WTC11 (cell line): ENCODE results near the gene AFAP1L2. TPM values are rescaled to one million over a fixed set of nuclear protein-coding genes. Genes with fewer than 3 reads are reported as not detected.
A peak's percentile ranks its signal among the peaks of the same experiment; 100 is the strongest.

ENCODE experiments used
- ATAC-seq: fragments of 200-7000 bp; cut with Tn5 transposase; 2 replicates; pipeline ENCODE4 v1.10.0; 2021; ENCODE audit warnings: mild to moderate bottlenecking, moderate library complexity
- CTCF ChIA-PET: fragments of 300-600 bp; sonication (Branson Sonifier 250); formaldehyde crosslinking; loops from one replicate; lab custom pipeline; 2021; ENCODE audit warnings: antibody characterized with exemption; lab: Charles Lee
- POLR2A ChIA-PET: fragments of 350-600 bp; sonication (Branson Sonifier 250); formaldehyde crosslinking; loops from one replicate; lab custom pipeline; 2021; ENCODE audit warnings: antibody characterized with exemption; lab: Charles Lee
- DNase-seq: peaks from one replicate; pipeline ENCODE4 v3.0.0; 2021; ENCODE audit warnings: low spot score
- H3K27ac Mint-ChIP-seq: 2 replicates; pipeline ENCODE4 v1.8.0; 2021; ENCODE audit warnings: mixed read lengths
- H3K27me3 Mint-ChIP-seq: 2 replicates; pipeline ENCODE4 v1.8.0; 2021; ENCODE audit warnings: low read depth, mild to moderate bottlenecking, moderate library complexity, mixed read lengths
- H3K36me3 Mint-ChIP-seq: 2 replicates; pipeline ENCODE4 v1.8.0; 2021; ENCODE audit warnings: mixed read lengths
- H3K4me1 Mint-ChIP-seq: 2 replicates; pipeline ENCODE4 v1.8.0; 2022; ENCODE audit warnings: mixed read lengths
- H3K4me3 Mint-ChIP-seq: 2 replicates; pipeline ENCODE4 v1.8.0; 2021; ENCODE audit warnings: mild to moderate bottlenecking, moderate library complexity, mixed read lengths
- H3K9me3 Mint-ChIP-seq: 2 replicates; pipeline ENCODE4 v1.8.0; 2021; ENCODE audit warnings: mixed read lengths
- ATF3 ChIP-seq: sonication (generic); formaldehyde crosslinking; conservative IDR thresholded peaks from 2 replicates; pipeline ENCODE4 v1.8.1; 2022; ENCODE audit warnings: mild to moderate bottlenecking, missing genetic modification reagents
- ATF6 ChIP-seq: sonication (generic); formaldehyde crosslinking; IDR thresholded peaks from 2 replicates; pipeline ENCODE4 v1.8.1; 2023; ENCODE audit warnings: mild to moderate bottlenecking, missing genetic modification reagents
- E2F5 ChIP-seq: sonication (generic); formaldehyde crosslinking; IDR thresholded peaks from 2 replicates; pipeline ENCODE4 v1.8.1; 2022; ENCODE audit warnings: mild to moderate bottlenecking, moderate library complexity, missing genetic modification reagents
- ELF4 ChIP-seq: sonication (generic); formaldehyde crosslinking; IDR thresholded peaks from 2 replicates; pipeline ENCODE4 v1.8.1; 2022; ENCODE audit warnings: low read depth, mild to moderate bottlenecking, moderate library complexity, missing genetic modification reagents
- ESRRA ChIP-seq: sonication (generic); formaldehyde crosslinking; IDR thresholded peaks from 2 replicates; pipeline ENCODE4 v1.8.1; 2022; ENCODE audit warnings: mild to moderate bottlenecking, missing genetic modification reagents, borderline replicate concordance
- HMGA2 ChIP-seq: fragments of 250-450 bp; sonication (Bioruptor Pico); IDR thresholded peaks from 2 replicates; pipeline ENCODE4 v1.4.0; 2021; ENCODE audit warnings: mild to moderate bottlenecking, moderate library complexity
- JAZF1 ChIP-seq: fragments of 250-450 bp; sonication (Bioruptor Pico); IDR thresholded peaks from 2 replicates; pipeline ENCODE4 v1.9.0; 2021; ENCODE audit warnings: moderate library complexity, mild to moderate bottlenecking, inconsistent platforms
- JUN ChIP-seq: sonication (generic); formaldehyde crosslinking; IDR thresholded peaks from 2 replicates; pipeline ENCODE4 v1.8.0; 2023; ENCODE audit warnings: mild to moderate bottlenecking, missing genetic modification reagents
- KAT7 ChIP-seq: sonication (generic); formaldehyde crosslinking; IDR thresholded peaks from 2 replicates; pipeline ENCODE4 v1.8.1; 2023; ENCODE audit warnings: missing genetic modification reagents, mild to moderate bottlenecking, borderline replicate concordance
- NR3C1 ChIP-seq: sonication (generic); formaldehyde crosslinking; conservative IDR thresholded peaks from 2 replicates; pipeline ENCODE4 v1.8.1; 2023; ENCODE audit warnings: low read depth, mild to moderate bottlenecking, missing genetic modification reagents
- OVOL2 ChIP-seq: fragments of 250-450 bp; sonication (Bioruptor Pico); IDR thresholded peaks from 2 replicates; pipeline ENCODE4 v1.9.0; 2021; ENCODE audit warnings: mild to moderate bottlenecking, borderline replicate concordance
- RORB ChIP-seq: fragments of 250-450 bp; sonication (Bioruptor Pico); IDR thresholded peaks from 2 replicates; pipeline ENCODE4 v1.9.0; 2021; ENCODE audit warnings: mild to moderate bottlenecking
- SOX15 ChIP-seq: fragments of 250-450 bp; sonication (Bioruptor Pico); IDR thresholded peaks from 2 replicates; pipeline ENCODE4 v1.9.0; 2021; ENCODE audit warnings: mild to moderate bottlenecking
- STAT6 ChIP-seq: sonication (generic); formaldehyde crosslinking; conservative IDR thresholded peaks from 2 replicates; pipeline ENCODE4 v1.8.1; 2023; ENCODE audit warnings: mild to moderate bottlenecking, low read depth, missing genetic modification reagents, moderate library complexity
- TEAD1 ChIP-seq: sonication (generic); formaldehyde crosslinking; IDR thresholded peaks from 2 replicates; pipeline ENCODE4 v1.8.0; 2022; ENCODE audit warnings: mild to moderate bottlenecking, missing genetic modification reagents
- USF1 ChIP-seq: sonication (generic); formaldehyde crosslinking; IDR thresholded peaks from 2 replicates; pipeline ENCODE4 v1.8.0; 2022; ENCODE audit warnings: mild to moderate bottlenecking, missing genetic modification reagents
- ZNF138 ChIP-seq: sonication (generic); formaldehyde crosslinking; conservative IDR thresholded peaks from 2 replicates; pipeline ENCODE4 v1.8.1; 2022; ENCODE audit warnings: mild to moderate bottlenecking, moderate library complexity, missing genetic modification reagents
- ZNF317 ChIP-seq: sonication (generic); formaldehyde crosslinking; IDR thresholded peaks from 2 replicates; pipeline ENCODE4 v1.8.1; 2023; ENCODE audit warnings: low read depth, mild to moderate bottlenecking, moderate library complexity, missing genetic modification reagents, borderline replicate concordance
- ZNF423 ChIP-seq: fragments of 250-450 bp; sonication (Bioruptor Pico); IDR thresholded peaks from 2 replicates; pipeline ENCODE4 v2.1.2; 2022; ENCODE audit warnings: mild to moderate bottlenecking, moderate library complexity
- total RNA-seq: library from RNA; stranded (reverse); gene quantifications from 3 replicates; pipeline ENCODE4 v1.2.3, GENCODE V29; 2021
- TF ChIP-seq, protein P1 (sequence below): fragments of 250-450 bp; sonication (Bioruptor Pico); IDR thresholded peaks from 2 replicates; pipeline ENCODE4 v1.8.0; 2021; ENCODE audit warnings: mild to moderate bottlenecking
- TF ChIP-seq, protein P2 (sequence below): sonication (generic); formaldehyde crosslinking; IDR thresholded peaks from 2 replicates; pipeline ENCODE4 v1.8.0; 2023; ENCODE audit warnings: missing genetic modification reagents
- TF ChIP-seq, protein P3 (sequence below): sonication (generic); formaldehyde crosslinking; IDR thresholded peaks from 2 replicates; pipeline ENCODE4 v1.8.0; 2022; ENCODE audit warnings: mild to moderate bottlenecking, missing genetic modification reagents

Gene AFAP1L2
- total RNA-seq, 1 experiment from 2014 or later = 5.0 TPM

GRCh38 chr10:114402871-114403540 lies 1.3 kb downstream of the AFAP1L2 start (continued):
- TF ChIP-seq ATF6 (CRISPR knock-in tag) (no peak), JUN (no peak), ZNF138 (CRISPR knock-in tag) (no peak), JAZF1 (no peak)

DNA sequence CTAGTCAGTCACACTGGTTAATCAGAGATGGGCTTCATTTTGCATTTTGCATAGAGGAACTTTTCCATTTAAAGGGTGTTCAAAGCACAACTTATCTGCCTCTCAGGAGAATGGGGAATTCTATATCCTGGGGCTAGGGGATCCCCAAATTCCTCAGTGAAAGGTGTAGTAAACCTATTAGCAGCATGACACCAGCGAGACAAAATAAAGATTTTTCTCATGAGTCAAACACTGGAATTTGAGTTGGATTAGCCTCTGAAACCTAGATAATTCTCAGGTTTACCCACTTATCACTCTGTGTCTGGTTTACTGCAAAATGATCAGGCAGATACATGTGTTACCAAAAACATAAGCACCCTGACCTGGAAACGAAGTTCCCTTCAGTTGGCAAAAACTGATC lies 2.1 kb downstream of the AFAP1L2 start:
- Mint-ChIP-seq H3K36me3 (no peaks in the 10 kb centered on the region), H3K27ac (no peak overlapping the region), H3K27me3 (peaks cover 50% of the 10 kb centered on the region), H3K9me3 (peaks cover 5% of the 10 kb centered on the region), H3K4me3 (peak overlapping the region; percentile 88), H3K4me1 (peaks cover 21% of the 10 kb centered on the region)
- ChIA-PET POLR2A (no interaction called here), CTCF (interaction anchor here (0.8 to 4.2 kb wide), 4 partner anchors 15 to 137 kb away, joined by 3 to 106 read pairs (median 22); no protein-coding TSS in a partner anchor)
- TF ChIP-seq, protein P1, sequence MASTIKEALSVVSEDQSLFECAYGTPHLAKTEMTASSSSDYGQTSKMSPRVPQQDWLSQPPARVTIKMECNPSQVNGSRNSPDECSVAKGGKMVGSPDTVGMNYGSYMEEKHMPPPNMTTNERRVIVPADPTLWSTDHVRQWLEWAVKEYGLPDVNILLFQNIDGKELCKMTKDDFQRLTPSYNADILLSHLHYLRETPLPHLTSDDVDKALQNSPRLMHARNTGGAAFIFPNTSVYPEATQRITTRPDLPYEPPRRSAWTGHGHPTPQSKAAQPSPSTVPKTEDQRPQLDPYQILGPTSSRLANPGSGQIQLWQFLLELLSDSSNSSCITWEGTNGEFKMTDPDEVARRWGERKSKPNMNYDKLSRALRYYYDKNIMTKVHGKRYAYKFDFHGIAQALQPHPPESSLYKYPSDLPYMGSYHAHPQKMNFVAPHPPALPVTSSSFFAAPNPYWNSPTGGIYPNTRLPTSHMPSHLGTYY (CRISPR knock-in tag) = no peak
- TF ChIP-seq NR3C1 (CRISPR knock-in tag) = no peak
- TF ChIP-seq KAT7 (CRISPR knock-in tag) = no peak
- TF ChIP-seq ZNF138 (CRISPR knock-in tag) = no peak
- TF ChIP-seq HMGA2 = no peak
- TF ChIP-seq STAT6 (CRISPR knock-in tag) = no peak
- TF ChIP-seq USF1 (CRISPR knock-in tag) = no peak
- no peak for TF ChIP-seq RORB (CRISPR knock-in tag)
- no peak for TF ChIP-seq ATF3 (CRISPR knock-in tag)
- TF ChIP-seq ESRRA (CRISPR knock-in tag) = no peak
- TF ChIP-seq OVOL2 (CRISPR knock-in tag) = no peak
- no peak for TF ChIP-seq ELF4 (CRISPR knock-in tag)
- TF ChIP-seq ZNF317 = no peak
- no peak for TF ChIP-seq TEAD1 (CRISPR knock-in tag)
- no peak for TF ChIP-seq ATF6 (CRISPR knock-in tag)
- no peak for TF ChIP-seq ZNF423 (CRISPR knock-in tag)
- TF ChIP-seq E2F5 (CRISPR knock-in tag) = no peak
- no peak for TF ChIP-seq SOX15 (CRISPR knock-in tag)
- TF ChIP-seq, protein P2, sequence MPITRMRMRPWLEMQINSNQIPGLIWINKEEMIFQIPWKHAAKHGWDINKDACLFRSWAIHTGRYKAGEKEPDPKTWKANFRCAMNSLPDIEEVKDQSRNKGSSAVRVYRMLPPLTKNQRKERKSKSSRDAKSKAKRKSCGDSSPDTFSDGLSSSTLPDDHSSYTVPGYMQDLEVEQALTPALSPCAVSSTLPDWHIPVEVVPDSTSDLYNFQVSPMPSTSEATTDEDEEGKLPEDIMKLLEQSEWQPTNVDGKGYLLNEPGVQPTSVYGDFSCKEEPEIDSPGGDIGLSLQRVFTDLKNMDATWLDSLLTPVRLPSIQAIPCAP (CRISPR knock-in tag) = no peak
- TF ChIP-seq, protein P3, sequence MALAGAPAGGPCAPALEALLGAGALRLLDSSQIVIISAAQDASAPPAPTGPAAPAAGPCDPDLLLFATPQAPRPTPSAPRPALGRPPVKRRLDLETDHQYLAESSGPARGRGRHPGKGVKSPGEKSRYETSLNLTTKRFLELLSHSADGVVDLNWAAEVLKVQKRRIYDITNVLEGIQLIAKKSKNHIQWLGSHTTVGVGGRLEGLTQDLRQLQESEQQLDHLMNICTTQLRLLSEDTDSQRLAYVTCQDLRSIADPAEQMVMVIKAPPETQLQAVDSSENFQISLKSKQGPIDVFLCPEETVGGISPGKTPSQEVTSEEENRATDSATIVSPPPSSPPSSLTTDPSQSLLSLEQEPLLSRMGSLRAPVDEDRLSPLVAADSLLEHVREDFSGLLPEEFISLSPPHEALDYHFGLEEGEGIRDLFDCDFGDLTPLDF = no peak
- ATAC-seq = no peak
- DNase-seq = no peak
